ENCODE data around the gene LETMD1.
A peak's percentile ranks its signal among the peaks of the same experiment; 100 is the strongest.

GRCh38 chr12:51047655-51048540, at the start of gene LETMD1:
- peak; percentile 82 to 98 (median 94) for TF ChIP-seq CTCF (IDR thresholded peaks at IDR 0.05)
- peak in 1 of 2 donors; percentile 65 for TF ChIP-seq POLR2A (IDR thresholded peaks at IDR 0.05)

Measured in heart left ventricle (tissue), 13 donors.